Left forelimb (tissue), 1 donor: Measurements from ENCODE around the gene FGGY.

Experiments used
- DNase-seq: peaks from one replicate; pipeline ENCODE4 v3.0.0-alpha.2; 2018; ENCODE audit warnings: low spot score

FGGY gene

GRCh38 chr1:59766227-59766855 is 469.4 kb downstream of the FGGY start:
- DNase-seq: no peak

GRCh38 chr1:59767119-59767518 is 470.2 kb downstream of the FGGY start:
- DNase-seq: no peak

DNA sequence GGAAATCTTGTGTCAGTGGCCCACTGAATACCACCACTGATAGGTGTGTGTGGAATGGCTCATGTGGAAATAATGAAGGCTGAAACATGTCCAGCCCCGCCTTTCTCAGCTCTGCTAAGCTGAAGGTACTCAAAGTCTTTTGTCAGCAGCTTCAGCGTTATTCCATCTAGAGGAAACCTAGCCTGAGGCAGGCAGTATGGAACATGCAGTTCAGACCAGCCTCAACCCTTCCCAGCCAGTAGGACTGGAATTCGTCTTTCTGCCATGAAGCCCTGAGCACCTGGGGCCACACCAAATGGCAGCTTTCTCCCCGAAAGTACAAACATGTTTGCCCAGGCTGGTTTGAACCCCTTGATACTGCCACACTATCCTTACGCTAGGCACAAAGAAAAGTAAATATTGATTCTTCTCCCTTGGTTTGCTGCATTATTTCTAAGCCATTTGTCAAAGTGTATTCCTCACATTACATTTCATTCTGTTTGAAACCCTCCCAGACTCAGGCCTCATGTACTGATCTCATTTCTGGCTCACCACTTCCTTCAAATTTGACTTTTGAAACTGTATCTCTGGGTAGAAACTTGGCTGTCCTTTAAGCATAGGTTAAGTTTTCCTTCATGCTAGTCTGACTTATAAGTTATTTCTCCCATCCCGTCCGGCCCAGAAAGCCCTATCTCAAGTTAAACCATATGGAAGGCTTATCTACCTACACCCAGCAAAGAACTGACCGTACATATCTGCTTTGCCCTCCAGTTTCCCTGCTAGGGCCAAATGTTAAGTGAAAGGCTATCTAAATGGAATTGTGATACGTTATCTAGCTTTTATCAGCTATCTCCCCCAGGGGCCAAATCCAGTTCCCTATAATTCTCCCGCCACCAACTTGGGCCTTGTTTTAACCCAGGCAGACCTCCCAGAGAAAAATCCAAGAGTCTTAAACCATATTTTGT is 472.2 kb downstream of the FGGY start:
- no peak for DNase-seq

- DNase-seq: no peak
Observed at GRCh38 chr1:59769736-59770095, 472.8 kb downstream of the FGGY start.

GRCh38 chr1:59771361-59771760 is 474.5 kb downstream of the FGGY start:
- DNase-seq: no peak

- DNase-seq: no peak
Observed at GRCh38 chr1:59775480-59775879, 478.6 kb downstream of the FGGY start.

- no peak for DNase-seq
Observed at GRCh38 chr1:59776960-59777852, 480.3 kb downstream of the FGGY start.

GRCh38 chr1:59779949-59780348 is 483.1 kb downstream of the FGGY start:
- no peak for DNase-seq

- DNase-seq: no peak
Observed at GRCh38 chr1:59788825-59789224, 491.9 kb downstream of the FGGY start.

- DNase-seq: no peak
Observed at GRCh38 chr1:59798600-59798999, 501.7 kb downstream of the FGGY start.

DNA sequence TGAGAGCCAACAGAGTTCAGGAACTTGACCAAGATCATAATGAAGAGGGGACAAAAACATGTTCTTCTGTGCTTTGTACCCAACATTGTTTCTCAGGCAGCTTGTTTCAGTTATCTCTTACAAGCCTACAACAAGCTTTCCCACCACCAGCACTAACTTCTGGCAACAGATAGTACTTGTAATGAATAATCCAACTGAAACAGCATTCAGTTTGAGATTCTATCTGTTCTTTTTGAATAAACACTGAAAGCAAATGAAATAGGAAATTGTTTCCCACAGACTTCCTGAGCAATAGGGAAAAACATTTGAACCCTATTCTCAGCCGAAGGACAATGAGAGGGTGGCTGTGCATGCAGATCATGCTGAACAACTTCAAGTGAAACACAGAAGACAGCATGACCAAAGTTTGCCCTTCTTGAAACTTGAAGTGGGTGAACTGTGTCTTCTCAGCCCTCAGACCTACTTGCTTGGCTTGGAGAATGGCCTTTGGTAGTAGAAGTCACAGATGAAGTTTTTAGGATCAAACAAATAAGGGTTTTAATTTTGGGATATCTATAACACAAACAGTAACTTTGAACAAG is 506.7 kb downstream of the FGGY start:
- no peak for DNase-seq

DNA sequence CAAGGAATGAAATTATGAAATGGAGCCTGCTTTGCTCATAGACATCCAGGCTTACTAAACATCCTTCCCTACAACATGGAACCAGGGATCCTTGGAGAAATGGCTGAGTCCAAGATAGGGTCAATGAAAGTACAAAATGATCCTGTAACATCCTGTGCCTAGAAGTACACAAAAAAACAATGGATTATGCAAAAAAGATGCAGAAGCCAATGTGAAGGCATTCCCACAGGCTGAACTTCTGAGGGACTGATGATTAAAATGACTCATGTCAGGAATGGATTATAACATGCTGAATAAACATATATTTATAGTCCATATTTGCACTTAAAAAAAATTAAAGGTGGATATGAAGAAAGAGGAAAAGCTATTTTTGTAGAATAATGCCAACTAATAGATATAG is 507.4 kb downstream of the FGGY start:
- DNase-seq: no peak

DNA sequence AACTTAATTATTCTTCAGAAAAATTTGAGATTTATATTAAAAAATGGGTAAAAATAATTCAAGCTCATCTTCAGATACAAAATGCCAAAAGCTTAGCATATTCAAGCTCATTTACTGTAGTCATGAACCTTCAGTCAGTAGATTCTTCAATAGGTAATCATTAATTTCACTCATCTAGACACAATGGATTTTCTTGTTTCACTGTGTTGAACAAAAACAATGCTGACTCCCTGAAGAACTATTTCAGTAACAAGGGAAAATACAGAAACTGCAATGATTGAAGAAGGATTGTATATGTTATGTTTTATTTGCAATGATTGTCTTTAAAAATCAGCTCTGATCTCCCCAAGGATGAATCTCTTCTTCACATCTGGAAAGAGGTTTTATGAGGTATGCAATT is 508.7 kb downstream of the FGGY start:
- DNase-seq: no peak
